GM10266 (cell line): Measurements from ENCODE around the gene HERC5.

Source experiments
- DNase-seq: peaks from one replicate; pipeline ENCODE4 v3.0.0; 2012; ENCODE audit errors: extremely low spot score
- TF ChIP-seq, protein P1 (sequence below): IDR thresholded peaks from 2 replicates; pipeline ENCODE4 v1.5.1; 2012; ENCODE audit warnings: mild to moderate bottlenecking, low read depth; ENCODE audit not compliant: control insufficient read depth, insufficient read depth; ENCODE audit errors: missing control alignments

HERC5 gene

DNA sequence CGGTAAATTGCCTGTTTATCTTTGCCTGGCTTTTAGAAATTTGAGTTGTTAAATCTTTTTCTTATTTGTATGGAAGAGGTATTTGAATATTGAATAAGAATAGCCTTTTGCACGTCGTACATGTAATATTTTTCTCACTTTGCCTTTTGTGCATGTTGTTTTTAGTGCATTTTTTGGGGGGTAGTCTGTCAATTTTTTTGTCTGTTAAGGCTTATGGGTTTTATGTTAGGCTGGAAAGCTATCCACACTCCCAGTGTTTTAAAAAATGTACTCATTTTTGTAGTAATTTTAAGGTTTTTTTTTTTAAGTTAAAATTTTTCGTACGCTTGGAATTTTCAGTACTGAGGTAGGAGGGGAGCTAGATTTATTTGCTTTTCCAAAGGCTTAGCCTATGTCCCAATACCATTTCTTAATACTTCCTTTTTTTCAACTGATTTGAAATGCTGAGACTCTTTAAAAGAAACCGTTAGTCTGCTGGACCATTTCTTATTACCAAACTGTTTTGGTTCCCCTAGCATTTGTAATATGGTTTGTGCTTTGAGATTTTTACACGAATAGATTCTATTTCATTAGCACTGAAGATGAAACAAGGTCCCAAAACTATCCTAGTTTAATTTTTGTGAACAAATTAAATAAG is 1.3 kb downstream of the HERC5 start:
- no peak for DNase-seq
- TF ChIP-seq, protein P1, sequence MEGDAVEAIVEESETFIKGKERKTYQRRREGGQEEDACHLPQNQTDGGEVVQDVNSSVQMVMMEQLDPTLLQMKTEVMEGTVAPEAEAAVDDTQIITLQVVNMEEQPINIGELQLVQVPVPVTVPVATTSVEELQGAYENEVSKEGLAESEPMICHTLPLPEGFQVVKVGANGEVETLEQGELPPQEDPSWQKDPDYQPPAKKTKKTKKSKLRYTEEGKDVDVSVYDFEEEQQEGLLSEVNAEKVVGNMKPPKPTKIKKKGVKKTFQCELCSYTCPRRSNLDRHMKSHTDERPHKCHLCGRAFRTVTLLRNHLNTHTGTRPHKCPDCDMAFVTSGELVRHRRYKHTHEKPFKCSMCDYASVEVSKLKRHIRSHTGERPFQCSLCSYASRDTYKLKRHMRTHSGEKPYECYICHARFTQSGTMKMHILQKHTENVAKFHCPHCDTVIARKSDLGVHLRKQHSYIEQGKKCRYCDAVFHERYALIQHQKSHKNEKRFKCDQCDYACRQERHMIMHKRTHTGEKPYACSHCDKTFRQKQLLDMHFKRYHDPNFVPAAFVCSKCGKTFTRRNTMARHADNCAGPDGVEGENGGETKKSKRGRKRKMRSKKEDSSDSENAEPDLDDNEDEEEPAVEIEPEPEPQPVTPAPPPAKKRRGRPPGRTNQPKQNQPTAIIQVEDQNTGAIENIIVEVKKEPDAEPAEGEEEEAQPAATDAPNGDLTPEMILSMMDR, result no peak

DNA sequence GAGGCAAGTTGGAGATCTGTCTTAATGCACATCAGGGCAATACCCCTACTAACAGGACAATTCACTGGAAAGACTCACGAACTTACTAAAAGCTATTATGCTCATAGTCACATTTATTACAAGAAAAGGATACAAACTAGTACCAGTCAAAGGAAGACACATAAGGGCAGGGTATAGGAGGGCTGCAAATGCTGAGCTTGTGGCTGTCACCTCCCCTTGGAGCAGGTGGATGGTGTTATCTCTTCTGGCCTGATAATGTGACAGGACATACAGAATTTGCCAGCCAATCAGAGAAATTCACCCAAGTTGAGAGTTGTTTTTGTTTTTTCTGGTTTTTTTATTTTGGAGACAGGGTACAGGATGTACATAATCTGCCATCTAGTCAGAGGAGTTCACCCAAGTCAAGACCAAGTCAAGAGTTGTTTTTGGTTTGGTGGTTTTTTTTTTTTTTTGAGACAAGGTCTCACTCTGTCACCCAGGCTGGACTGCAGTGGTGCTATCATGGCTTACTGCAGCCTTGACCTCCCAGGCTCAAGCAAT is 8.8 kb downstream of the HERC5 start:
- TF ChIP-seq, protein P1, result no peak
- no peak for DNase-seq

DNA sequence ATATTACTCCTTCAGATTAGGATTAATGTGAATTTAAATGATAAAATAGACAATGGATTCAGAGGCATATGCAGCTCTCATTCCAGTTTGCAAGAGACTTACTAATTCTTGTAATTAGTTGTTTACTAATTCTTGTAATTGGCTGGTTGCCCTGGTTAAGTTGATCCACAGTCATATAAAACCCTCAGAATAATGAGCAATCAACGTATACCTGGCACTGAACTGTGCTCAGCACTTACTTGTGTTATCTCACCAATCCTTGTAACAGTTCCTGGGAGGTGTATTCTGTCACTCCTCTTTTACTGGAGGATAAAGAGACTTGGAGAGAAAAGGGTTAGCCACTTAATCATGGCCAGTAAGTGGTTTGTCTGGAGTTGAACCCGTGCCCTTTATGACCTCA is 10.5 kb downstream of the HERC5 start:
- TF ChIP-seq, protein P1, result no peak
- DNase-seq, result no peak

DNA sequence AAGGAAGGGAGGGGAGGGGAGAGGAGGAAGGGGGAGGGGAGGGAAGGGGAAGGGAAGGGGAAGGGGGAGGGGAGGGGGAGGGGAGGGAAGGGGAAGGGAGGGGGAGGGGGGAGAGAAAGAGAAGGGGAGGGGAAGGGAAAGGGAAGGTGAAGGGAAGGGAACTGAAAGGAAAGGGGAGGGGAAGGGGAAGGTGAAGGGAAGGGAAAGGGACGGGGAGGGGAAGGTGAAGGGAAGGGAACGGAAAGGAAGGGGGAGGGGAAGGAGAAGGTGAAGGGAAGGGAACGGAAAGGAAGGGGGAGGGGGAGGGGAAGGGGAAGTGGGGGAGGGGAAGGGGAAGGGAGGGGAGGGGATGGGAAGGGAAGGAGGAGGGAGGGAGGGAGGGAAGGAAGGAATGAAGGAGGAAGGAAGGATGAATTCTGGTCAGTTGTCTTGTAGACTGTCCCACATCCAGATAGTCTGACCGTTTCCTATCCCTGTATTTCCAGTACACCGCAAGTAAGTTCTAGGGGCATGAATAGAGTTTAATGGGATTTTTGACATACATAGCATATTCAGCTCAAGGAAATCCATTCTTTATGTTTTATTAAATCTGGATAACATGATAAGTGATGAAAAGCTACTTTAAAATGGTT is 20.4 kb downstream of the HERC5 start:
- TF ChIP-seq, protein P1, result no peak

DNA sequence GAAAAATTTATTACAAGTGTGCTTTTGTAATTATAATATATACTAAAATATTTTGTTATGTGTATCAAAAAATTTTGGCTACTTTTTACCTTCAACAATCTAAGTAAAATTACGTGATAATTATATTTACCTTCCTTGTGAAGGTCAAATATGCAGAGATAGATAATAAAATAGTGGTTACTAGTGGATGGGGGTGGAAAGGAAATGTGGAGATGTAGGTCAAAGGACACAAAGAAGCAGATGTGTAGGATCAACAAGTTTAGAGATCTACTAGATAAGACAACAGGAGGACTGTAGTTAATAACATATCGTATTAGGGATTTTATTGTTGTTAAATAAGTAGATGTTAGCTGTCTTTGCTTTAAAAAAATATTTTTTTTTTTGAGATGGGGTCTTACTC is 21.3 kb downstream of the HERC5 start:
- TF ChIP-seq, protein P1, result no peak

More for the DNA sequence above, 20.4 kb downstream of the HERC5 start:
- DNase-seq, result no peak

DNA sequence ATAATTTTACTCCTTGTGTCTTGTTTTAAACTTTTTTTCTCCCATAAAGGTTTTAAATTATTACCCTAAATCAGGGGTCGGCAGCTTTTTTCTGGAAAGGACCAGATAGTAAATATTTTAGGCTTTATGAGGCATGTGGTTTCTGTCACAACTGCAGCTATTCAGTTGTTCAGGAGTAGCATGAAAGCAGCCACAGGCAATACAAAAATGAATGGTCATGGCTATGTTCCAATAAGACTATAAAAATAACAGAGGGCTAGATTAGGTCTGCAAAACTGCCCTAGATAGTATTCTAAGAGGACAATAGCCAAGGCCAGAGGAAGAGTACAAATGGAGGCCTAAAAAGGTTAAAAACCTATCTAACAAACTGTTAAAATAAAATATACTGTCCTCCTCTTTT is 24.6 kb downstream of the HERC5 start:
- TF ChIP-seq, protein P1, result no peak
- DNase-seq, result no peak

More for the DNA sequence above, 21.3 kb downstream of the HERC5 start:
- DNase-seq, result no peak
